ENCODE results near the gene TTC21B.

DNA sequence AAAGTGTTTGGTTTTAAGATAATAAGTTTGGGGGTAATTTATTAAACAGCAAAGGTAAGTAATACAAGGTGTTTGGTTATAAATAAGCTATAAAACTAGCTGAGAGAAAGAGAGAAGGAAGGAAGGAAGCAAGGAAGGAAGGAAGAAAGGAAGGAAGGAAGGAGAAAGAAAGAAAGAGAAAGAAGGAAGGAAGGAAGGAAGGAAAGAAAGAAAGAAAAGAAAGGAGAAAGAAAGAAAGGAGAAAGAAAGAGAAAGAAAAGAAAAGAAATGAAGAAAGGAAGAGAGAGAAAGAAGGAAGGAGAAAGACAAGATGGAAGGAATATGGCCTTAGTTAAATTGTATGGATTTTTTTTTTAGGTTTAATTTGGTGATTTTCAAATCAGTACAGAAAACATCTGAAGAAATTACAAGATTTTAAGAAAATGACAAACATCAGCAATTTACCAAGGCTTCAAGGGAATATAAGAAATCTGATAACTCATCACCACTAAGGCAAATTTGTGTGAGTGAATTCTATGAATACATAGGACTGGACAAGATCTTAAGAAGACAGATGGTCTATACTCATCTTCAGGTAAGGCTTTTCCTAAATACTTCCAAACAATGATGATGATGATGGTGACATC, 113.1 kb downstream of the TTC21B start:
- TF ChIP-seq, protein P1, sequence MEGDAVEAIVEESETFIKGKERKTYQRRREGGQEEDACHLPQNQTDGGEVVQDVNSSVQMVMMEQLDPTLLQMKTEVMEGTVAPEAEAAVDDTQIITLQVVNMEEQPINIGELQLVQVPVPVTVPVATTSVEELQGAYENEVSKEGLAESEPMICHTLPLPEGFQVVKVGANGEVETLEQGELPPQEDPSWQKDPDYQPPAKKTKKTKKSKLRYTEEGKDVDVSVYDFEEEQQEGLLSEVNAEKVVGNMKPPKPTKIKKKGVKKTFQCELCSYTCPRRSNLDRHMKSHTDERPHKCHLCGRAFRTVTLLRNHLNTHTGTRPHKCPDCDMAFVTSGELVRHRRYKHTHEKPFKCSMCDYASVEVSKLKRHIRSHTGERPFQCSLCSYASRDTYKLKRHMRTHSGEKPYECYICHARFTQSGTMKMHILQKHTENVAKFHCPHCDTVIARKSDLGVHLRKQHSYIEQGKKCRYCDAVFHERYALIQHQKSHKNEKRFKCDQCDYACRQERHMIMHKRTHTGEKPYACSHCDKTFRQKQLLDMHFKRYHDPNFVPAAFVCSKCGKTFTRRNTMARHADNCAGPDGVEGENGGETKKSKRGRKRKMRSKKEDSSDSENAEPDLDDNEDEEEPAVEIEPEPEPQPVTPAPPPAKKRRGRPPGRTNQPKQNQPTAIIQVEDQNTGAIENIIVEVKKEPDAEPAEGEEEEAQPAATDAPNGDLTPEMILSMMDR (conservative IDR thresholded peaks at IDR 0.05 in 1 of 2, IDR thresholded peaks at IDR 0.05 in 1 of 2; ENCODE audit: extremely low read depth in 1 of 2, insufficient read depth in 1 of 2, low read depth in 1 of 2, low read length in 2 of 2) = no peak
- no peak for TF ChIP-seq EZH2 (IDR thresholded peaks at IDR 0.05; ENCODE audit: borderline replicate concordance, low read length)
